IPS-18a (cell line): ENCODE data around the gene FHIT.

ENCODE experiments used
- H3K27ac ChIP-seq: one replicate; pipeline ENCODE4 v1.5.1; 2013; ENCODE audit warnings: low read length
- H3K27me3 ChIP-seq: one replicate; pipeline ENCODE4 v1.6.1; 2013; ENCODE audit warnings: mild to moderate bottlenecking, low read length; ENCODE audit not compliant: control insufficient read depth, insufficient read depth
- H3K36me3 ChIP-seq: one replicate; pipeline ENCODE4 v1.6.1; 2013; ENCODE audit warnings: low read depth, low read length; ENCODE audit not compliant: control insufficient read depth
- H3K4me1 ChIP-seq: one replicate; pipeline ENCODE4 v1.6.1; 2013; ENCODE audit warnings: low read depth, low read length; ENCODE audit not compliant: control insufficient read depth
- H3K4me3 ChIP-seq: one replicate; pipeline ENCODE4 v1.5.1; 2013; ENCODE audit warnings: low read length
- H3K9ac ChIP-seq: one replicate; pipeline ENCODE4 v1.6.1; 2013; ENCODE audit warnings: mild to moderate bottlenecking, low read length, moderate library complexity
- H3K9me3 ChIP-seq: one replicate; pipeline ENCODE4 v1.6.1; 2013; ENCODE audit warnings: low read depth, low read length; ENCODE audit not compliant: control insufficient read depth

FHIT gene

GRCh38 chr3:61169621-61170251 is 81.5 kb downstream of the FHIT start:
- no peak overlapping the region for H3K4me3 ChIP-seq
- H3K27me3 ChIP-seq, result no peaks in the 10 kb centered on the region
- H3K9ac ChIP-seq, result no peak overlapping the region

GRCh38 chr3:61168286-61168685 is 83.0 kb downstream of the FHIT start:
- Histone ChIP-seq H3K36me3 (no peaks in the 10 kb centered on the region), H3K9me3 (no peaks in the 10 kb centered on the region), H3K27me3 (no peaks in the 10 kb centered on the region), H3K9ac (no peak overlapping the region), H3K27ac (no peak overlapping the region), H3K4me1 (peaks cover 5% of the 10 kb centered on the region), H3K4me3 (no peak overlapping the region)

More at GRCh38 chr3:61169621-61170251, 81.5 kb downstream of the FHIT start:
- Histone ChIP-seq H3K9me3 (no peaks in the 10 kb centered on the region), H3K36me3 (no peaks in the 10 kb centered on the region), H3K27ac (no peak overlapping the region), H3K4me1 (peaks cover 5% of the 10 kb centered on the region)

- H3K4me1 ChIP-seq, result peaks cover 5% of the 10 kb centered on the region
- H3K9ac ChIP-seq, result no peak overlapping the region
- no peak overlapping the region for H3K27ac ChIP-seq
- H3K36me3 ChIP-seq, result no peaks in the 10 kb centered on the region
- H3K9me3 ChIP-seq, result no peaks in the 10 kb centered on the region
- no peak overlapping the region for H3K4me3 ChIP-seq
- H3K27me3 ChIP-seq, result no peaks in the 10 kb centered on the region
Measured at GRCh38 chr3:61162965-61163364, 88.3 kb downstream of the FHIT start.

- Histone ChIP-seq H3K4me1 (peaks cover 12% of the 10 kb centered on the region), H3K9me3 (no peaks in the 10 kb centered on the region), H3K4me3 (no peak overlapping the region), H3K9ac (no peak overlapping the region), H3K36me3 (no peaks in the 10 kb centered on the region), H3K27me3 (no peaks in the 10 kb centered on the region), H3K27ac (no peak overlapping the region)
Measured at GRCh38 chr3:61158667-61159066, 92.6 kb downstream of the FHIT start.

- Histone ChIP-seq H3K9ac (no peak overlapping the region), H3K36me3 (no peaks in the 10 kb centered on the region), H3K27me3 (no peaks in the 10 kb centered on the region), H3K9me3 (no peaks in the 10 kb centered on the region), H3K4me1 (peaks cover 12% of the 10 kb centered on the region), H3K4me3 (no peak overlapping the region), H3K27ac (no peak overlapping the region)
Measured at GRCh38 chr3:61158216-61158615, 93.0 kb downstream of the FHIT start.

GRCh38 chr3:61157414-61157813 is 93.8 kb downstream of the FHIT start:
- Histone ChIP-seq H3K9ac (no peak overlapping the region), H3K27me3 (no peaks in the 10 kb centered on the region), H3K4me3 (no peak overlapping the region), H3K27ac (no peak overlapping the region), H3K9me3 (no peaks in the 10 kb centered on the region), H3K4me1 (peaks cover 12% of the 10 kb centered on the region), H3K36me3 (no peaks in the 10 kb centered on the region)

- Histone ChIP-seq H3K4me3 (no peak overlapping the region), H3K4me1 (peaks cover 12% of the 10 kb centered on the region), H3K36me3 (no peaks in the 10 kb centered on the region), H3K27ac (no peak overlapping the region), H3K9ac (no peak overlapping the region), H3K9me3 (no peaks in the 10 kb centered on the region), H3K27me3 (no peaks in the 10 kb centered on the region)
Measured at GRCh38 chr3:61155701-61156292, 95.5 kb downstream of the FHIT start.

GRCh38 chr3:61154457-61155198 is 96.6 kb downstream of the FHIT start:
- Histone ChIP-seq H3K27ac (no peak overlapping the region), H3K4me3 (no peak overlapping the region), H3K4me1 (peaks cover 7% of the 10 kb centered on the region), H3K27me3 (no peaks in the 10 kb centered on the region), H3K9me3 (no peaks in the 10 kb centered on the region), H3K36me3 (no peaks in the 10 kb centered on the region), H3K9ac (no peak overlapping the region)

GRCh38 chr3:61152071-61152470 is 99.2 kb downstream of the FHIT start:
- peaks cover 5% of the 10 kb centered on the region for H3K4me1 ChIP-seq
- H3K27me3 ChIP-seq, result no peaks in the 10 kb centered on the region
- H3K9ac ChIP-seq, result no peak overlapping the region
- H3K4me3 ChIP-seq, result no peak overlapping the region
- no peaks in the 10 kb centered on the region for H3K36me3 ChIP-seq
- no peak overlapping the region for H3K27ac ChIP-seq
- H3K9me3 ChIP-seq, result no peaks in the 10 kb centered on the region

- H3K36me3 ChIP-seq, result no peaks in the 10 kb centered on the region
- no peak overlapping the region for H3K4me3 ChIP-seq
Measured at GRCh38 chr3:61149236-61149635, 102.0 kb downstream of the FHIT start.

GRCh38 chr3:61146010-61146890 is 105.0 kb downstream of the FHIT start:
- Histone ChIP-seq H3K36me3 (no peaks in the 10 kb centered on the region), H3K27me3 (no peaks in the 10 kb centered on the region), H3K9ac (no peak overlapping the region), H3K27ac (no peak overlapping the region), H3K4me3 (no peak overlapping the region), H3K9me3 (no peaks in the 10 kb centered on the region), H3K4me1 (peaks cover 12% of the 10 kb centered on the region)

More at GRCh38 chr3:61149236-61149635, 102.0 kb downstream of the FHIT start:
- H3K27ac ChIP-seq, result no peak overlapping the region
- no peaks in the 10 kb centered on the region for H3K4me1 ChIP-seq
- no peak overlapping the region for H3K9ac ChIP-seq
- H3K27me3 ChIP-seq, result no peaks in the 10 kb centered on the region
- no peaks in the 10 kb centered on the region for H3K9me3 ChIP-seq
